Upper lobe of left lung (tissue), 6 donors: Measurements from ENCODE around the gene FILIP1L. TPM values are rescaled to one million over a fixed set of nuclear protein-coding genes. Genes with fewer than 3 reads are reported as not detected.

Source experiments
- ATAC-seq, 2 donors: fragments of 200-7000 bp; cut with Tn5 transposase; one replicate each; pipeline ENCODE4 v1.9.1; 2022; ENCODE audit warnings: mild to moderate bottlenecking in 2 of 2, moderate library complexity in 2 of 2; ENCODE audit not compliant: low FRiP score in 2 of 2
- DNase-seq, 2 donors: peaks; one replicate each; pipeline ENCODE4 v3.0.0-alpha.2; 2019 to 2020
- H3K27ac ChIP-seq, 4 donors: fragments of 200-600 bp; sonication (generic); one replicate each; pipeline ENCODE4 v1.5.1; 2016 to 2019
- H3K27me3 ChIP-seq, 4 donors: fragments of 200-600 bp; sonication (generic); one replicate each; pipeline ENCODE4 v1.5.1; 2017 to 2019
- H3K36me3 ChIP-seq, 4 donors: fragments of 200-600 bp; sonication (generic); one replicate each; pipeline ENCODE4 v1.5.1; 2016 to 2019
- H3K4me1 ChIP-seq, 4 donors: fragments of 200-600 bp; sonication (generic); one replicate each; pipeline ENCODE4 v1.5.1; 2018 to 2019
- H3K4me3 ChIP-seq, 4 donors: fragments of 200-600 bp; sonication (generic); one replicate each; pipeline ENCODE4 v1.5.1; 2017 to 2019; ENCODE audit warnings: mild to moderate bottlenecking in 2 of 4, moderate library complexity in 1 of 4
- H3K9me3 ChIP-seq, 4 donors: fragments of 200-600 bp; sonication (generic); one replicate each; pipeline ENCODE4 v1.5.1; 2018 to 2019
- CTCF ChIP-seq, 6 experiments: fragments of 450-650 bp in 4 of 6; fragments of 200-600 bp in 2 of 6; sonication (generic) in 2 of 6; IDR thresholded peaks; one replicate each; pipeline ENCODE4 v1.5.1; 2016 to 2019; ENCODE audit warnings: antibody characterized with exemption in 6 of 6
- EP300 ChIP-seq, 4 donors: sonication (generic); formaldehyde crosslinking; IDR thresholded peaks; one replicate each; pipeline ENCODE4 v1.5.1; 2017; ENCODE audit warnings: antibody characterized with exemption in 4 of 4, control low read depth in 2 of 4
- POLR2A ChIP-seq, 4 donors: fragments of 450-650 bp; IDR thresholded peaks; one replicate each; pipeline ENCODE4 v1.5.1; 2016 to 2017; ENCODE audit warnings: antibody characterized with exemption in 4 of 4, mild to moderate bottlenecking in 2 of 4
- POLR2AphosphoS5 ChIP-seq, 2 donors: sonication (generic); formaldehyde crosslinking; IDR thresholded peaks; one replicate each; pipeline ENCODE4 v1.5.1; 2017; ENCODE audit warnings: antibody characterized with exemption in 2 of 2
- WGBS, 2 donors: methylation state at CpG; one replicate each; pipeline ENCODE4 v1.1.5; 2017 to 2018; 5-methylcytosine and 5-hydroxymethylcytosine counted together
- total RNA-seq, 6 donors: library from RNA; depleted of rRNA in 4 of 6; stranded (reverse); fragments of >200 nt in 4 of 6; gene quantifications; one replicate each; pipeline versions ENCODE4 v1.1.0 to v1.2.1, GENCODE V29; 2016 to 2021
- donor health status: DM: no; HTN: no; CAD: no; lungs with moderate emphysema.
- donor health status: DM: no; HTN: yes; CAD: no; lungs with severe emphysema.

Gene FILIP1L
- total RNA-seq, 6 donors from 2014 or later: 19.4 to 38.2 (median 25.9) TPM

GRCh38 chr3:100129941-100130340 is 15.6 kb upstream of the FILIP1L start:
- ATAC-seq (no peak), DNase-seq (no peak)
- H3K4me3 ChIP-seq: no peak overlapping the region
- 58 to 81% methylated on average over 1 of the region's 1 CpG for WGBS, 2 donors
- H3K4me1 ChIP-seq: no peaks in the 10 kb centered on the region
- no peak overlapping the region for H3K27ac ChIP-seq
- no peaks in the 10 kb centered on the region for H3K9me3 ChIP-seq
- H3K27me3 ChIP-seq: no peaks in the 10 kb centered on the region
- no peaks in the 10 kb centered on the region for H3K36me3 ChIP-seq
- TF ChIP-seq EP300 (IDR thresholded peaks at IDR 0.05) (no peak), POLR2A (IDR thresholded peaks at IDR 0.05) (no peak), CTCF (IDR thresholded peaks at IDR 0.05) (no peak), POLR2AphosphoS5 (IDR thresholded peaks at IDR 0.05) (no peak)

GRCh38 chr3:100128565-100128964 is 14.3 kb upstream of the FILIP1L start:
- Histone ChIP-seq H3K27ac (no peak overlapping the region), H3K9me3 (no peaks in the 10 kb centered on the region), H3K4me1 (no peaks in the 10 kb centered on the region), H3K4me3 (no peak overlapping the region), H3K27me3 (no peaks in the 10 kb centered on the region), H3K36me3 (no peaks in the 10 kb centered on the region)
- WGBS, 2 donors: 87 to 88% methylated on average over 5 of the region's 5 CpGs
- ATAC-seq (no peak), DNase-seq (no peak)
- TF ChIP-seq POLR2AphosphoS5 (IDR thresholded peaks at IDR 0.05): no peak
- TF ChIP-seq CTCF (IDR thresholded peaks at IDR 0.05): no peak
- TF ChIP-seq POLR2A (IDR thresholded peaks at IDR 0.05): no peak
- TF ChIP-seq EP300 (IDR thresholded peaks at IDR 0.05): no peak

GRCh38 chr3:100127792-100128191 is 13.5 kb upstream of the FILIP1L start:
- 83 to 87% methylated on average over 2 of the region's 2 CpGs for WGBS, 2 donors
- no peaks in the 10 kb centered on the region for H3K4me1 ChIP-seq
- H3K36me3 ChIP-seq: no peaks in the 10 kb centered on the region
- DNase-seq: no peak
- H3K27ac ChIP-seq: no peak overlapping the region
- H3K9me3 ChIP-seq: no peaks in the 10 kb centered on the region
- H3K4me3 ChIP-seq: no peak overlapping the region
- TF ChIP-seq EP300 (IDR thresholded peaks at IDR 0.05) (no peak), POLR2A (IDR thresholded peaks at IDR 0.05) (no peak), CTCF (IDR thresholded peaks at IDR 0.05) (no peak), POLR2AphosphoS5 (IDR thresholded peaks at IDR 0.05) (no peak)
- no peak for ATAC-seq
- no peaks in the 10 kb centered on the region for H3K27me3 ChIP-seq

GRCh38 chr3:100125161-100125938 is 11.0 kb upstream of the FILIP1L start:
- Histone ChIP-seq H3K4me3 (no peak overlapping the region), H3K4me1 (no peaks in the 10 kb centered on the region), H3K9me3 (no peaks in the 10 kb centered on the region), H3K27me3 (no peaks in the 10 kb centered on the region), H3K27ac (no peak overlapping the region), H3K36me3 (no peaks in the 10 kb centered on the region)
- 79 to 89% methylated on average over 5 of the region's 5 CpGs for WGBS, 2 donors
- ATAC-seq (no peak), DNase-seq (no peak)
- TF ChIP-seq EP300 (IDR thresholded peaks at IDR 0.05) (no peak), POLR2A (IDR thresholded peaks at IDR 0.05) (no peak), CTCF (IDR thresholded peaks at IDR 0.05) (no peak), POLR2AphosphoS5 (IDR thresholded peaks at IDR 0.05) (no peak)
